HS-5 (cell line): Measurements from ENCODE around the gene TSPAN15.
"Not testable (repeated sequence)": the region's sequence is repeated elsewhere in the genome, so short reads cannot be mapped to it uniquely, and the experiment has no call there.

ENCODE experiments used
- DNase-seq: peaks from one replicate; pipeline ENCODE4 v3.0.0-alpha.2; 2012; ENCODE audit warnings: low read depth

TSPAN15 gene

DNA sequence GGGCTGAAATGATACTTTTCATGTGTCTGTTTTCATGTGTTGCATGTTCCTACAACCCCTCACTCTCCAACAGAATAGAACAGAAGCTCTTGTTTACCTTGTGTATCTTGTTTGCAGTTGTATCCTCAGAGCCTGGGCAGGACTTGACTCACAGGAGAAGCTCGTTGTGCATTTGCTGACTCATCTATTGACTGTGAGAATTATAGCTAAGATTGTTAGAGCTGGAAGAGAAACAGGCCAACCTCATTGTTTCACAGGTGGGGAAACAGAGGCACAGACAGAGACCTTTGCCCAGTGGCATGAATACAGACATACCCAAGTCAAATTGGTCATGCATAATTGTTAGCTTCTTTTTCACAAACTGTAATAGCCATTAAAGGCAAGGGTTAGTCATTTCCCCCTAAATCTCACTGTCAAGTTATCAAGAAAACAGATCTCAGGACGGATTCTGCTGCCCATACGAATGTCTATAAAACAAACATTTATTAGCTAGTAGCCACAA is 4.6 kb upstream of the TSPAN15 start:
- peak; percentile 48 for DNase-seq

DNA sequence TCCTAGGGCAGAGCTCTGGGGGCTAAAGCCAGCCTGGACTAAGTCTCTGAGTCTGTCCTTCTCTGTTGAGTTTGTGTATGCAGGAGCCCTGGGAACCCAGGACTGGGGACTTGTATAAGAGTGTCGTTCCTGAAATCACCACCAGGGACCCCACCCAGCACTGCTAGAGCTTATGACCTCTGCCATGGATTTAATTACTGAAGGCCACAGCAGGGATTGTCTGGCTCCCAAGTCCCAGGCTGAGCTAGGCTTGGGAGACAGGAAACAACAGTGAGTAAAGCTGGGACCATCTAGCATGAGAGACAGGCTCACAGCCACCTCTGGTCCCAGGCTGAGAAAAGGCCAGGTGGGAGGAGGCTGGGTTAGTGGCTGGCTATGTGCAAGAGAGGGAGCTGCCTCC is 1.4 kb upstream of the TSPAN15 start:
- DNase-seq, result no peak

DNA sequence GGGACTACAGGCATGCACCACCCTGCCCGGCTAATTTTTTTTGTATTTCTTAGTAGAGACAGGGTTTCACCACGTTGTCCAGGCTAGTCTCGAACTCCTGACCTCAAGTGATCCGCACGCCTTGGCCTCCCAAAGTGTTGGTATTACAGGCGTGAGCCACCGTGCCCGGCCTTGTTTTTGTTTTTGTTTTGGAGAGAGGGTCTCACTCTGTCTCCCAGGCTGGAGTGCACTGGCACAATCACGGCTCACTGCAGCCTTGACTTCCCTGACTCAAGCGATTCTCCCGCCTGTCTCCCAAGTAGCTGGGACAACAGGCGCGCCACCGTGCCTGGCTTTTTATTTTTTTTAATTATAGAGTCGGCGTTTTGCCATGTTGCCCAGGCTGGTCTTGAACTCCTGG is 870 bp upstream of the TSPAN15 start:
- DNase-seq, result not testable (repeated sequence)

DNA sequence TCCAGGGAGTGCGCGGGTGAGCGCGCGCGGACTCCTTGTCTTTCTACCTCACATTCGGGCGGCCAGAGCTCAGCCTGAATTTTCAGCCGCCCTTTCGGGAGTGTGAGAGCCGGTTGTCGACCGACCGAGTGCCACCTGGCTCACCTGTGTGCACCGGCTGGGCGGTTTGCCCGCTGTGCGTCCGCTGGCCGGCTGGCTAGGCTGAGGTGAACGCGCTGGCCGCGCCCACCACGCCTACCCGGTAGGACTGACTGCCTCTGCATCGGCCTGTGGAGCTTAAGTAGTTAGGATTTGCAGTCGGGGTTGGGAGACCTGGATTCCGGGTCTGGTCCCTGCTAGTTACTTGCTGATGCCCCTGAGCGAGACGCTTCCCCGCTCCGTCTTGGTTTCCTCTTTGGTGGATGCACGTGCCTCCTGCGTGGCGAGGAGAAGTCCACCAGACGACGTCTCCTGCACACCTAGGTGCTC is 553 bp downstream of the TSPAN15 start:
- DNase-seq, result no peak

DNA sequence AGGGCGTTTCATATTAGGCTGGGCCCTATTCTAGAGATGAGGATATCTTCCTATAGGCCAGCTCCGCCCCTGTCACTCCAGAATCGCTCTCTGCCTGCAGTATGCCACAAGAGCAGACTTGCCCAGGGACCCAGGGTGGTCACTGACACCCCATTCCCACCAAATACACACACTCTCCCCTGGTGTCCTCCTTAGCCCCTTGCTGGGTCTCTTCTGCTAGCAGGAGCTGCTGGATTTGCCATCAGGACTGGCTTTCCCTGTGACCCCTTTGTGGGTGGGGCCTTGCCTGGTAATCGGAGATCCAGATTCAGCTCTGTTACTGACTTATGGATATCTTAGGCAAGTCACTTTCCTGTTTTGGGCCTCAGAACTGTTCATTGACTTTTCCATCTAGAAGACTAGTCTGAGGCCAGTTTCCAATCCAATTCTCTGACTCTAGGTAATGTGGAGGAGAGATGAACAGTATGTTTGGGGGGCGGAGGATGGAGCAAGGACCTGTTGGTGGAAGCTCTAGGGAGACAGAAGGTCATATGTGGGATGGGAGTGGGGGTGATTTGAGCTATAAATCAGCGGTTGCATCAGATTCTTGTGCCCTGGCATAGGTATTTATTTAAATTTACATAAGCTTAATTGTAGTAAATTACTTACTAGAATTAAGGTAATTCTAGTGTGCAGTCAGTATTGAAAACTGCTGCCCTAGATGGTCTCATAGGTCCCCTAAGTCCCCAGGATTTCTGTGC is 1.6 kb downstream of the TSPAN15 start:
- no peak for DNase-seq

DNA sequence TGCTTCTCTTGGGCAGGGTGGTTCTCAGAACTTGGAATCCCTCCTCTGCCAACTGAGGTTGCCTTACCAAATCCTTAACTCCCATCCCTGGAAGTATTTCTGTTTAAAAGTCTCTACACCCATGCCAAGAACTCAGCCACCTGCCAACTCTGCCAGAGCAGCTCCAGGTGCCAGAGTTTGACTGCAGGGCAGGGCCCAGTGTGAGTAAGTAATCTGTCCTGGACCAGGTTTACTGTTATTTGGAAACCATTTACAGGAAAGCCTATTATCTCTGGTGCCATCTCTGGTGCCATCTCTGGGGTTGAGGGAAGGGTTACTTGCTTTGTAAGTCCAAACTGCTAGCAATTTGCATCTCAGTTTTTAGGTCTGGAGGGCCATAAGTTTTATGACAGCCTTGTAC is 2.5 kb downstream of the TSPAN15 start:
- DNase-seq, result no peak

DNA sequence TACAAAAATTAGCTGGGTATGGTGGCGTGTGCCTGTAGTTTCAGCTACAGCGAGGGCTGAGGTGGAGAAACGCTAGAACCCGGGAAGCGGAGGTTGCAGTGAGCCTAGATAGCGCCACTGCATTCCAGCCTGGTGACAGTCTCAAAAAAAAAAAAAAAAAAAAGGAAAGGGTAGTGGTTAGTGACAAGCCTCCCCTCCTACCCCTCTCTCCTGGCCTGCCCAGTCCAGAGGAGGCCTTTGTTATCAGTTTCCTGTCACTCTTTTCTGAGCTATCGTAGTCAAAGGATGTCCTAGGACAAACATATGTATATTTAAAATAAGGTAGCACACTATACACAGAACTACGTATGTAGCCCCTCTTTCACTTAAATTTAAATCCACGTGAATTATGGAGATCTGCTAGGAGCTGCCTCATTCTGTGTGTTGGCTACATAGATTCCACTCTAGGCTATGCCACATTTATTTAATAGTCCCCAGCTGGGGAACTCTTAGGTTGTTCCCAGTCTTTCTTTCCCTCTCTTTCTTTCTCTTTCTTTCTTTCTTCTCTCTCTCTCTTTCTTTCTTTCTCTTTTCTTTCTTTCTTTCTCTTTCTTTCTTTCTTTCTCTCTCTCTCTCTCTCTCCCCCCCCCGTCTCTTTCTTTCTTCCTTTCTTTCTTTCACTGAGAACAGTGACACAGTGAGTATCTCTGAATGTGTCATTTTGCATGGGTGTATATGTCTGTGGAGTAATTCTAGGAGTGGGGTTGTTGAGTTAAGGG is 3.9 kb downstream of the TSPAN15 start:
- no peak for DNase-seq

DNA sequence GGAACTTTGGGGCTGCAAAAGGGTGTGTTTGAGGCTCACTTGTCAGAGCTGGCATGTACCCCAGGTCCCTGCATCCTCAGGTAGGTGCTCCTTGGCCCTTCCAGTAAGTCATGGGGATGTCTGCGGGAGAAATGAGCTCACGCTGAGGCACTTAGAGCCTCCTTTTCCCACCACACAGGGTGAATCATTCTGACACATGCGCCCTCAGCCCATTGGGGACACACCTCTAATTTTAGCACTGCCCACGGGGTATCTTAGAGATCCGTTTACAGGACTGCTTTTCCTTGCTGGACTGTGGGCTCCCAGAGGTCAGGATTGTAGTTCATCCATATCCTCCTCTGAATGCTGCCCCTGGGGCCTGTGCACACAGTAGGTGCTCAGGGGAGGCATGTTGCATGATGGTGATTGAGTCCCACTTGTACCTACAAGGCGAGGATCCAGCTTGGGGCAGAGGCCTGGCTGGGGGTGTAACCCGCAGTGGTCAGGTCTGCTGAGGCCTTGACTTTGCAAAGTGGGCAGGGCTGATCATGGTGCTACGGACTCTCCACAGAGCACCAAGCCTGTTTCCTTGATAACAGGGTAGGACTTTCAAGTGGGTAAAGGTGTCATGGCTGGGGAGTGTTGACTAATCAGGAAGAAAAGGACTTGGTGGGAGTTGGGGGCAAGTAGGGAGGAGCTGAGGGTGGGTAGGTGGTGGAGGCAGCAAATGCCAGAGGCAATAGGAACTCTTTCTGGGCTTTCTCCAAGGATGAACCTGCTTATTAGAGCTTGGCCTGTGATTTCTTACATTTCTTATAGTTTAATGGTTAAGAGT is 5.8 kb downstream of the TSPAN15 start:
- DNase-seq, result no peak

DNA sequence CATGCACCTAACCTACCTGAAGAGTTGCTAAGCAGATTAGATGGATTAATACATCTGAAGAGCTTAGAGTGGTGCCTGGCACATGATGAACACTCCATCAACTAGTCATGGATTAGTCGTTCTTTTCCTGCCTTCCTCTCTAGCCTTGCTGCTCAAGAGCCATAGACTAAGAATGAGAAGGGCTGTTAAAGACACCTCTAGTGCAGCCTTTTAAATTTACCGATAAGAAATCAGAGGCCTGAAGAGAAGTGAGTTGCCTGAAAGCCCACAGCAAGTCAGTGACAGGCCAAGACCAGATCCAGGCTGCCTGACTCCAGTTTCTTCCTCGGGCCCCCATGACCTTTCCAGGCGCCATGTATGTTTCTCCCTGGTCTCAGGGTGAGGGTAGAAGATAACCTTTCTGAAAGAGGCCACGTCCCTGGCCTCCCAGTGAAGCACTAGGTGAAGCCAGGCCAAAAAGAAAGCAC is 6.5 kb downstream of the TSPAN15 start:
- no peak for DNase-seq

DNA sequence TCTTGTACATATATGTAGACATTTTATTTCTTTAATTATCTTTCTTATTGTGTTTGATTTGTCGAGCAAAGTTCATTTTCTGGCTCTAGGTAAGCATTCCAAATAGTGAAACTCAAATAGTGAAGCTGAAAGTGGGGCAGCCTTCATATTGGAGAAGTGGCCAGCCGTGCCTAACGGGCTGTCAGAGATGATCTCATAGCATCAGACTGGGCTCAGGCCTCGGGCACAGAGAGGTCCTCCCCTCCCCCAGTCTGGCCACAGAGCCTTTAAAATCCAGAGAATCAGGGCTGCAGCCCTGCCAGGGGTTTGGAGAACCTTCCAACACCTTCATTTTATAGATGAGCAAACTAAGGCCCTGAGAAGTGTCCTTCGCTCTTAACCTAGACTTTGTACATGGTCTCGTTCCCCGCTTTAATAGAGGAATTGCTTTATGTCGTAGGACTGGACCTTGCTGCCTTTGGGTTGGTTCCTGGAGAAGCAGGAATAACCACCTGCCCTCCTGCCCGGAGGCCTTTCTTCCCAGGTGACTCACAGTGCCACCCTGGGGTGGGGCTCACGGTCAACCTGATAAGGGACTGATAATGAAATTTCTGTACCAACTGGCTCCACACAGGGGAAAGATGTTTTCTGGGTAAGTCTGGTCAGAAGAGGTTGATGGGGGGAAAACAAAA is 7.3 kb downstream of the TSPAN15 start:
- DNase-seq, result no peak

DNA sequence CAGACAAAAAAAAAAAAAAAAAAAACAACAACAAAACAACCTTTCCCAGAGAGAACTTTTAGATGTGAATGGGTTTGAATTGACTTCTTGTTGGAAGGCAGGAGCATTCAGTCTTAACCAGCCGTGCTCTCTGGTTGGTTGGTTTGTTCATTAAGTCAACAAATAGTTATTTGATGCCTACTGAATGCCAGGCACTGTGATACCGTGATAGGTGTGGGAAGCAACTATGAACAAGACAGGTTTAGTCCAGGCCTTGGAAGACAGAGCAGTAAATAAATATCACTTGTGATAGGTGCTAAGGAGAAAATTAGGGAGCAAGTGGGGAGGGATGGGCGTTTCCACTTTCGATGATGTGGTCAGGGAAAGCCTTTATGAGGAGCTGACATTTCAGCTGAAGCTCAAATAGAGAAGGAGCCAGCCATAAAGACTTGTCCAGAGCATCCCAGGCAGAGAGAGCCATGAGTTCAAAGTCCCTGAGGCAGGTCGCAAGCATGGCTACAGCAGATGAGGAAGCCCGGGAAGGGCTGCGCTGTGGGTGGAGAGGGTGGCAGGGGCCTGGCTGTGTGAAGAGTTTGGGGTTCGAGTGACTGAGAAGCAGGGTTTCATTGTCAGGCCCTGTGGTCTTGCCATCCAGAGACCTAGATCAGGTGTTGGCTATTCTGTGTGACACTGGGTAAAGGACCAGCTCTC is 8.0 kb downstream of the TSPAN15 start:
- DNase-seq, result no peak

DNA sequence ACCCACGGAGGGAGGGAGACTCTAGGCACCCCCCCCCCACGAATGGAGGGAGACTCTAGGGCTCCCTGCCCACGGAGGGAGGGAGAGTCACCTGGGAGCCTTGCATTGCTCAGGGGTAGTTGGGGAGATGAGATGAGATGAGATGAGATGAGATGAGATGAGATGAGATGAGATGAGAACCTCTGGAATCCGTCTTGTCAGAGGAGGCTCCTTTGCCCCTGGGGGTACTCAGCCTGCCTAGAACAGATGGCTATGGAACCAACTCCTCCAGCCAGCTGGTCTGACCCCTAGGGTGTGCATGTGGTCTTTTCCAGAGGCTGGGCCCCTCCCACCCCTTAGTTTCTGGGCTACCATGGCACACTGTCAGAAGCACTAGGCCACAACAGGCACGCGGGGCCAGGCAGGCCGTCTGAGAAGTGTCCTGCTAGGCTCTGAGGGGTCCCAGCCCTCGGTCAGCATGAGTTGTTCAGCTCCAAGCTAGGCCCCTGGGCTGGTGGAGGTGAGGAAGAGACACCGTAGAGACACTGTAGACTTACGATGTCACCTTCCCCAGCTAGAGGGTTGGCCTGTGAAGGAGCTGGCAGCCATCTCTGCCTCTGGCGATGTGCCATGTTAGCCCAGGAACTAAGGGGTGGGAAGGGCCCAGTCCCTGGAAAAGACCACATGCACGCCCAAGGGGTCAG is 8.8 kb downstream of the TSPAN15 start:
- DNase-seq, result no peak

DNA sequence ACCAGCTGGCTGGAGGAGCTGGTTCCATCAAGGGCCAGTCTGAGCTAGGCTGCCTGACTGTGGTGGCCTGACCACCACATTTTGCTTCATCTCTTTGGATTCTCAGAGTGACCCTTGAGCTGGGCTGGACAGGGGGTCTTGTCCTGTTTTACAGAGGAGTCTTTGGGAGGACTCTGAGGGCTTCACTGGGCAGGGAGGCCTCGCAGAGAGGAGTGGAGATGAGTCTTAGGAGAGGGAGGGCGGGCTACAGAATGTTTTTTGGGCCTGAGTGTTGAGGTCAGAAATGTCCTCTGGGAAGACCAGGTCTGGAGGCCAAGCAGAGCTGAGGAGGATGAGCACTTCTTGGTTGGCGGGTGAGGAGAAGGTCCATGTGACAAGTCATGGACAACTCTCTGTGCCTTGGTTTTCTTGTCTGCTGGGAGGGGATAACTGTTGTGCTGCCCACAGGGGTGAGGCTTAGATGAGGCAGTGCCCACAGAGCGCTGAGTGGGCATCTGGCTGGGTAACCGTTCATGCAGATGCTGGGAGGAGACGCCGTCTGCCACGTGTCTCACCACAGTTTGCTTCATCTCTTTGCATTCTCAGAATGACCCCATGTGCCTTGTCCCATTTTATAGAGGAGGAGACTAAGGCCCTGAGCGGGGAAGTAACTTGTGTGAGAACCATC is 9.4 kb downstream of the TSPAN15 start:
- no peak for DNase-seq

DNA sequence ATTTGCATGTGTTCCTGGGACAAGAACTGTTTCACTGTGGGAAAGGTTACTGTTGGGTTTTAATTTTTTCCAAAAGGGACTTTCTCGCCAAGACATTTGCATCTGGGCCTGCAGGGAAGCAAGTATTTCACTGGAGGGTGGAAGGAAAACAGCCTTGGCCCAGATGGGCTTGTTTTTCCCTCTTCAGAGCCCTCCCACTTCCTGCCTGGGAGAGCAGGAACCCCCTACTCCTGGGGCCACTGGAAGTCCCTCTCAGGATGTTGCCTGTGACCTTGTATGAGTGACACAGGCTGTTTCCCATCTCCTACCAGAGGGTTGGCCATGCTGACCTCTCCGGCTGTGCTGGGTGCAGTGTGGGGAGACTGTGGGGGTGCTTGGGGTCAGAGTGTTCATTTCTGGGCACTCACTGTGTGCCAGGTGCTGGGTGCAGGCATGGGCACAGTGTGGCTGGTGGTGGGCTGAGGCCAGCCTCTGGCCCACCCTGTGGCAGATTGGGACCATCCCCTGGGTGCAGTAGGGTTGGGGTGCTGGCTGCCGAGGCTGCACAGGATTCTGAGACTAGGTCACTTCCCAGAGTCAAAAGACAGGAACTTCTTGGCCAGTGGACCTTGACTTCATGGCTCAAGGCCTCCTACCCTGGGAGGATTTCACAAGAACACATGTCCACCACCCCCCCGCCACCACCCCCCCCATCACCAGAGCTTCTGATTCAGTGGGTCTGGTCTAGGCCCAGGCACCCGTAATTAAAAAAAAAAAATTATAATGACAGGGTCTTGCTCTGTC is 10.2 kb downstream of the TSPAN15 start:
- DNase-seq, result no peak

DNA sequence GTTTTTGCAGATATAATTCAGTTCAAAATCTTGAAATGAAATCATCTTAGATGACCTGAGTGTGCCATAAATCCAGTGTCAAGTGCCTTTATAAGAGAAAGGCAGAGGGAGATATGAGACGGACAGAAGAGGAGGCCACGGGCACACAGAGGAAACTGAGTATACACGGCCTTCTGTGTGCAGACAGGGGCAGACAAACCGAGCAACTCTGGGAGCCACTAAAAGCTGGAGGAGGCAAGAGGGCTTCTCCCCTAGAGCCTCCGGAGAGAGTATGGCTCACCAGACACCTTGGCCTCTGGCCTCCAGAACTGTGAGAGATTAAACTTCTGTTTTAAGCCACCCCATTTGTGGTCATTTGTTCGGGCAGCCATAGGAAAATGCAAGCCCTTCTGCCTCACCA is 12.6 kb downstream of the TSPAN15 start:
- DNase-seq, result no peak

DNA sequence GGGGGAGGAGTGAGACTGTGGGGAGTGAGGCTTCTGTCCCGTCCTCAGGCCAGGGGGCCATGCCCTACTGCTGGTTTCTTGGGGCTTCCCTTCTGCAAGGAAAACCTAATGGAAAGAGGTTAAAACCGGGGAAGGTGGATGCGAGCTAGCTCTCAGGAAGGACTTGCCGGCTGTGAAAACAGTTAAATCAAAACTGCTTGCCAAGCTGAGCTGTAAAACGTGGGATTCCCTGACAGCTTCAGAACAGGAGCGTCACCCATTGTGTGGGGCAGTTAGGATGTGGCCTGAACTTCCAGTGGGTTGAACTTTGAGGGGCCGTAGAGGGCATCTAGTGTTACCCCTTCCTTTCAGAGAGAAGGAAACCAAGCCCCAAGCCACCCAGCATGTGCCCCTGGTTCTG is 13.1 kb downstream of the TSPAN15 start:
- DNase-seq, result no peak

DNA sequence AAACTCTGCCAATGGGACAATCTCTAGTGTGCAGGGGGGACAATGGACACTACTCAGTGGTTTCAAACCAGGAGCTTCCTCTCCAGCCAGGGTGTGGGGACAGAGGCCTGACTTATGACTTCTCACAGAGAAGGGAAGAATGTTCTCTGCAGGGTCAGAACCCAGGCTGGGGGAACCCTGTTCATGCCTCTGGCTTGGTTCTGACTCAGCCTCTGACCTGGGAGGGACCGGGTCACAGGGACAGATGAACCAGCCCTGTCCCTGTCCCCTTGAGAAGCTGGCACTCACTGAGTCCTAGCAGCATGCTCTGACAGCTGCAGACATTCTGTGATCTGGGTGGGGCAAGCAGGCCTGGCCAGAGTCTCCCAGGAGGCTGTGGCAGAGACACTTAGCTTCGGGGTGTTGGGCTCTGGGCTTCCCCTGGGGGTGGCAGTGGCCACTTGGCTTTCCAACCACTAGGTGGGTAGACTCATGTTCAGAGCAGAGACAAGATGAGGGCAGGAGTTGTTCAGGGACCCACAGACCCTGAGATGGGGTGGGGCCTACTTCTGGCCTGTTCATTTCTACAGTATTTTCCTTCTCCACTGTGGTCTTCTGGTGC is 13.6 kb downstream of the TSPAN15 start:
- DNase-seq, result no peak

DNA sequence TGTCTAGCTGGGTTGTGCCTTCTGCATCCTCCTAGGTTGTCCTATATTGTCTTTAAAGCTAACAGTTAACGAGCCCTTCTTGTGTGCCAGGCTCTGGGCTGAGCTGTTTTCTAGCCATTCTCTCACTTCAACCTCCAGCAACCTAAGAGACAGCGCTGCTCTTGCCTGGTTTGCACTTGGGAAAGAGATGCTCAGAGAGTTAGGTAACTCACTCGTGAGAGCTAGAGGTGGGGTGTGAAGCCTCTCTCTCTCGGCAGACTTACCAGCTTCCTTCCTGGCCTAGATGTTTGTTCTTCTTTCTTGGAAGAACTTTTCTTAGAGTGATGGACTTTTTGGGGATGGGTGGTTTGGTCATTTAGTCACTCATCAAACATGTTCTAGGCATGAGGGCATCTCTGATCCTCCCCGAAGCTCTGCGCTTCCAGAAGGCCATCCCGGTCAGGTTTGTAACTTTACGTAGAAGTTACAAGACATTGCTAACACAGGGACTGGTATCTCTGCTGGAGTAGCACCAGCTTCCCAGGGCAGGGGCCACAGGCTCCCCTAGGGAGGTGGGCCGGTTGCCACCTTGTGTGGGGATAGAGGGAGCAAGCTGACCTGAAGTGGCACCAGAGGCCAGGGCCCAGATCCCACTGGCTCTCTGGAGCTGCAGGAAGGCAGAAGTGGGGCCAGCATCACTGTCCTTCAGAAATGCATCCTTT is 14.3 kb downstream of the TSPAN15 start:
- no peak for DNase-seq
